HepG2 (cell line): Measurements from ENCODE around the gene RANGRF. TPM values are rescaled to one million over a fixed set of nuclear protein-coding genes. Genes with fewer than 3 reads are reported as not detected.

Experiments
- AHR ChIP-seq: IDR thresholded peaks from 2 replicates; pipeline ENCODE4 v1.6.1; 2018; ENCODE audit warnings: missing genetic modification reagents, missing compliant biosample characterization
- ATM ChIP-seq: fragments of 450-650 bp; IDR thresholded peaks from 2 replicates; pipeline ENCODE4 v1.7.1; 2017; ENCODE audit warnings: mild to moderate bottlenecking, borderline replicate concordance
- ETV6 ChIP-seq: sonication (generic); formaldehyde crosslinking; conservative IDR thresholded peaks from 2 replicates; pipeline ENCODE4 v1.4.0; 2020; ENCODE audit warnings: missing genetic modification reagents
- GLMP ChIP-seq: sonication (generic); formaldehyde crosslinking; IDR thresholded peaks from 2 replicates; pipeline ENCODE4 v1.9.0; 2021; ENCODE audit warnings: missing genetic modification reagents, mild to moderate bottlenecking, borderline replicate concordance
- KLF11 ChIP-seq: IDR thresholded peaks from 2 replicates; pipeline ENCODE4 v1.6.1; 2016; ENCODE audit warnings: missing compliant biosample characterization
- NCOA1 ChIP-seq: sonication (generic); formaldehyde crosslinking; IDR thresholded peaks from 2 replicates; pipeline ENCODE4 v1.9.0; 2021; ENCODE audit warnings: missing genetic modification reagents
- NCOA5 ChIP-seq: sonication (generic); formaldehyde crosslinking; IDR thresholded peaks from 2 replicates; pipeline ENCODE4 v1.4.0; 2020; ENCODE audit warnings: missing genetic modification reagents
- PLSCR1 ChIP-seq: sonication (generic); formaldehyde crosslinking; IDR thresholded peaks from 2 replicates; pipeline ENCODE4 v1.5.0; 2020; ENCODE audit warnings: missing genetic modification reagents, mild to moderate bottlenecking, borderline replicate concordance
- RAD21 ChIP-seq: fragments of 450-650 bp; formaldehyde crosslinking; IDR thresholded peaks from 2 replicates; pipeline ENCODE4 v1.5.0; 2020; ENCODE audit warnings: mild to moderate bottlenecking
- RARA ChIP-seq: IDR thresholded peaks from 2 replicates; pipeline ENCODE4 v1.6.1; 2016; ENCODE audit warnings: missing genetic modification reagents, missing compliant biosample characterization
- REST ChIP-seq, 2 experiments: IDR thresholded peaks; 2 replicates each; pipeline ENCODE4 v1.6.1; 2011 to 2012; ENCODE audit warnings: low read length in 2 of 2, borderline replicate concordance in 1 of 2, low read depth in 1 of 2, mild to moderate bottlenecking in 1 of 2, moderate library complexity in 1 of 2
- SKI ChIP-seq: fragments of 450-650 bp; IDR thresholded peaks from one replicate; pipeline ENCODE4 v1.6.1; 2018; ENCODE audit warnings: mild to moderate bottlenecking; ENCODE audit not compliant: partially characterized antibody
- SPEN ChIP-seq: sonication (generic); formaldehyde crosslinking; IDR thresholded peaks from 2 replicates; pipeline ENCODE4 v1.5.1; 2020; ENCODE audit warnings: low read depth, mild to moderate bottlenecking, missing genetic modification reagents
- THYN1 ChIP-seq: sonication (generic); formaldehyde crosslinking; IDR thresholded peaks from 2 replicates; pipeline ENCODE4 v1.8.1; 2023; ENCODE audit warnings: low read depth, mild to moderate bottlenecking, moderate library complexity, missing genetic modification reagents, borderline replicate concordance
- XRCC5 ChIP-seq: fragments of 200-400 bp; formaldehyde crosslinking; optimal IDR thresholded peaks from 2 replicates; pipeline ENCODE3; 2017; ENCODE audit warnings: mild to moderate bottlenecking, low read length
- YY1 ChIP-seq: IDR thresholded peaks from 2 replicates; pipeline ENCODE4 v1.6.1; 2011; ENCODE audit warnings: low read length, low read depth, moderate library complexity, mild to moderate bottlenecking; ENCODE audit not compliant: insufficient read depth, insufficient replicate concordance
- ZBTB7A ChIP-seq: sonication (generic); formaldehyde crosslinking; IDR thresholded peaks from 2 replicates; pipeline ENCODE4 v1.8.0; 2022; ENCODE audit warnings: mild to moderate bottlenecking, missing genetic modification reagents
- ZNF10 ChIP-seq: sonication (generic); formaldehyde crosslinking; IDR thresholded peaks from 2 replicates; pipeline ENCODE4 v1.4.0; 2020; ENCODE audit warnings: mild to moderate bottlenecking, low read depth, missing genetic modification reagents, borderline replicate concordance
- ZNF850 ChIP-seq: sonication (generic); formaldehyde crosslinking; conservative IDR thresholded peaks from 2 replicates; pipeline ENCODE4 v1.9.0; 2021; ENCODE audit warnings: mild to moderate bottlenecking, missing genetic modification reagents
- ZSCAN21 ChIP-seq: sonication (generic); formaldehyde crosslinking; IDR thresholded peaks from 2 replicates; pipeline ENCODE4 v1.8.0; 2022; ENCODE audit warnings: mild to moderate bottlenecking, missing genetic modification reagents, moderate library complexity, borderline replicate concordance
- polyA plus RNA-seq, 8 experiments: library from polyadenylated mRNA; depleted of rRNA in 3 of 8; stranded (reverse) in 7 of 8; unstranded in 1 of 8; fragments of >200 nt; fragmentation: Illumina TruSeq in 4 of 8; extraction: Trizol in 4 of 8; gene quantifications; 2 replicates each; pipeline versions ENCODE4 v1.2.1 to v1.2.3, GENCODE V29; 2011 to 2016; ENCODE audit warnings: low read depth in 4 of 8, missing spikeins in 1 of 8, mixed read lengths in 1 of 8; ENCODE audit not compliant: insufficient read depth in 1 of 8
- total RNA-seq, 5 experiments: library from RNA; depleted of rRNA; stranded (reverse); fragments of >200 nt; fragmentation: Illumina TruSeq; extraction: Trizol; gene quantifications; 2 replicates each; pipeline ENCODE4 v1.2.3, GENCODE V29; 2016; ENCODE audit warnings: low read depth in 1 of 5
- TF ChIP-seq, protein P1 (sequence below): IDR thresholded peaks from 2 replicates; pipeline ENCODE4 v1.6.1; 2016; ENCODE audit warnings: missing compliant biosample characterization, missing genetic modification reagents, borderline replicate concordance

Gene RANGRF
- total and polyA plus RNA-seq, 2 of the 13 experiments (the other 11 are each of a cell fraction or from before 2014, with no cell fraction given), result 18.6 to 40.7 TPM

DNA sequence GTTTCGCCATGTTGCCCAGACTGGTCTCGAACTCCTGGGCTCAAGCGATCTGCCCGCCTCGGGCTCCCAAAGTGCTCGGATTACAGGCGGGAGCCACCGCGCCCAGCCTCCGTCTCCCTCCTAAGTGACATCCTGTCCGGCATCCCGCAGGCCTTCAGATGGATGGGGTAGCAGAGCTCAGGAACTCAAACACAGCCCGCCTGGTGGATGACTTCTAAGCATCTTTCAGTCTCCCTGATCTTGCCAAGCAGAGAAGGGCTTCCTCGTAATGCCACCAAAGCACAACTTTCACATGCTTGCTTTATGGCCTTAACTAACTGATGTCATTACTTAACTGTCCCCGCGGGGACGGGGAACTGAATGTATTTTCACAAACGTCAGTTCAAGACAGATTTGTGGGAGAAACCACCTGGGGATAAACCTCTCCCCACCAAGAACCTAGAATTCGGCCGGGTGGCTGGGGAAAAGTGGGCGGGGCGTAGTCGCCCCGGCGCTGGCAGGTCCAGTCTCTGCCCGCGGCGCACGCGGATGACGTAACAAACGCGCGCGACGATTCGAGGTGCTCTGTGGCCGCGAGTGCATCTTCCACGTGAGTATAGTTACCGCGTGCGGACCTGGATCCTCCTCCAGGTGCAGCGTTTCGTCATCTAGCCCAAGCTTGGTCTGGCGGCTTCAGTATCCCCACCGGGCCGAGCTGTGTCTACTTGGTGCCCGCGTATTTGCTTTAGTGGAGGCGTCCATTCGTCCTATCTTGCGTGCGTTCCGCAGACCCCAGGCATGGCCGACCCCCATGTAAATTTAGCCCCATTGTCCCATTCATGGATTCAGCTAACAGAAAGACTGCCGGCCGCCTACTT is 39.5 kb upstream of the RANGRF start, which contains the start of gene PFAS (continued):
- TF ChIP-seq PLSCR1 (CRISPR knock-in tag), result no peak
- no peak for TF ChIP-seq ZNF850 (CRISPR knock-in tag)
- TF ChIP-seq, protein P1, sequence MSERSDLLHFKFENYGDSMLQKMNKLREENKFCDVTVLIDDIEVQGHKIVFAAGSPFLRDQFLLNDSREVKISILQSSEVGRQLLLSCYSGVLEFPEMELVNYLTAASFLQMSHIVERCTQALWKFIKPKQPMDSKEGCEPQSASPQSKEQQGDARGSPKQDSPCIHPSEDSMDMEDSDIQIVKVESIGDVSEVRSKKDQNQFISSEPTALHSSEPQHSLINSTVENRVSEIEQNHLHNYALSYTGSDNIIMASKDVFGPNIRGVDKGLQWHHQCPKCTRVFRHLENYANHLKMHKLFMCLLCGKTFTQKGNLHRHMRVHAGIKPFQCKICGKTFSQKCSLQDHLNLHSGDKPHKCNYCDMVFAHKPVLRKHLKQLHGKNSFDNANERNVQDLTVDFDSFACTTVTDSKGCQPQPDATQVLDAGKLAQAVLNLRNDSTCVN (CRISPR knock-in tag), result 0 out of 2 replicates have a peak, but pooled peaks have one; percentile 10
- TF ChIP-seq NCOA1 (CRISPR knock-in tag), result no peak
- 0 out of 2 replicates have a peak, but pooled peaks have one; percentile 33 for TF ChIP-seq ZBTB7A
- TF ChIP-seq XRCC5, result peak; percentile 41
- TF ChIP-seq SPEN (CRISPR knock-in tag), result peak; percentile 92
- TF ChIP-seq ATM, result no peak
- peak; percentile 62 for TF ChIP-seq YY1
- TF ChIP-seq ZSCAN21, result no peak
- TF ChIP-seq GLMP (CRISPR knock-in tag), result no peak
- TF ChIP-seq SKI, result no peak
- TF ChIP-seq NCOA5 (CRISPR knock-in tag), result no peak
- TF ChIP-seq ETV6, result no peak; the same call in 1 of the 2 replicates
- TF ChIP-seq AHR (CRISPR knock-in tag), result no peak; the same call in none of the 2 replicates
- no peak; a peak in 1 of 4 replicates for TF ChIP-seq REST (IDR thresholded peaks at IDR 0.05; ENCODE audit: borderline replicate concordance in 1 of 2, low read depth in 1 of 2, low read length in 2 of 2)
- TF ChIP-seq RARA (CRISPR knock-in tag), result 0 out of 2 replicates have a peak, but pooled peaks have one; percentile 45
- TF ChIP-seq KLF11 (CRISPR knock-in tag), result no peak
- TF ChIP-seq THYN1 (CRISPR knock-in tag), result no peak
- TF ChIP-seq ZNF10 (CRISPR knock-in tag), result no peak
- no peak for TF ChIP-seq RAD21 (CRISPR knock-in tag)
